Measurements from ENCODE around the gene ZNF581. TPM values are rescaled to one million over a fixed set of nuclear protein-coding genes. Genes with fewer than 3 reads are reported as not detected.

Gene ZNF581
- total RNA-seq, 4 donors from 2014 or later: 8.4 to 17.5 (median 11.4) TPM

DNA sequence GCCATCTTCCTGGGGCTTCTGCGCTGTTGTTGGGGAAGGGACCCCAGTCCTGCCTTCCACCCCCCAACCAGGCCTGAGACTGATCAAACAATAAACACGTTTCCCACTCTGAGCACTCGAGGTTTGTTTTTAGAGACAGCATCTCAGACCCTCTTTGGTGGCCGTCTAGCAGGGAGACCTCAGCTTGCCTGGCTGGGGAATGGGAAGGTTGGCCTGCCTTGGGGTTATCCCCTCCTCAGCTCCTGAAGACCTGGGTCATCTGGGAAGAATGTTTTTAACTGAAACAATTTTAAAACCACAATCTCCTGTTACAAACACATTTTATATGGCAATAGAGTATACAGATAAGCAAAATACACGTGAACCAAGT is 2.0 kb downstream of the ZNF581 start:
- H3K9me3 ChIP-seq: no peaks in the 10 kb centered on the region
- ATAC-seq: no peak
- peaks cover 0 to 93% (median 43%) of the 10 kb centered on the region in 3 donors for H3K4me1 ChIP-seq
- peaks cover 0 to 20% of the 10 kb centered on the region in 2 donors for H3K36me3 ChIP-seq
- no peak for TF ChIP-seq POLR2AphosphoS5 (IDR thresholded peaks at IDR 0.05)
- TF ChIP-seq, protein P1, sequence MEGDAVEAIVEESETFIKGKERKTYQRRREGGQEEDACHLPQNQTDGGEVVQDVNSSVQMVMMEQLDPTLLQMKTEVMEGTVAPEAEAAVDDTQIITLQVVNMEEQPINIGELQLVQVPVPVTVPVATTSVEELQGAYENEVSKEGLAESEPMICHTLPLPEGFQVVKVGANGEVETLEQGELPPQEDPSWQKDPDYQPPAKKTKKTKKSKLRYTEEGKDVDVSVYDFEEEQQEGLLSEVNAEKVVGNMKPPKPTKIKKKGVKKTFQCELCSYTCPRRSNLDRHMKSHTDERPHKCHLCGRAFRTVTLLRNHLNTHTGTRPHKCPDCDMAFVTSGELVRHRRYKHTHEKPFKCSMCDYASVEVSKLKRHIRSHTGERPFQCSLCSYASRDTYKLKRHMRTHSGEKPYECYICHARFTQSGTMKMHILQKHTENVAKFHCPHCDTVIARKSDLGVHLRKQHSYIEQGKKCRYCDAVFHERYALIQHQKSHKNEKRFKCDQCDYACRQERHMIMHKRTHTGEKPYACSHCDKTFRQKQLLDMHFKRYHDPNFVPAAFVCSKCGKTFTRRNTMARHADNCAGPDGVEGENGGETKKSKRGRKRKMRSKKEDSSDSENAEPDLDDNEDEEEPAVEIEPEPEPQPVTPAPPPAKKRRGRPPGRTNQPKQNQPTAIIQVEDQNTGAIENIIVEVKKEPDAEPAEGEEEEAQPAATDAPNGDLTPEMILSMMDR (IDR thresholded peaks at IDR 0.05): no peak
- TF ChIP-seq EP300 (IDR thresholded peaks at IDR 0.05): no peak
- TF ChIP-seq POLR2A (IDR thresholded peaks at IDR 0.05): no peak
- no peak overlapping the region for H3K27ac ChIP-seq
- no peak overlapping the region for H3K4me3 ChIP-seq
- 29 to 51% methylated on average over 1 to 5 of the region's 5 CpGs for WGBS, 2 donors (ENCODE audit: low coverage in 1 of 2)
- no peaks in the 10 kb centered on the region for H3K27me3 ChIP-seq

DNA sequence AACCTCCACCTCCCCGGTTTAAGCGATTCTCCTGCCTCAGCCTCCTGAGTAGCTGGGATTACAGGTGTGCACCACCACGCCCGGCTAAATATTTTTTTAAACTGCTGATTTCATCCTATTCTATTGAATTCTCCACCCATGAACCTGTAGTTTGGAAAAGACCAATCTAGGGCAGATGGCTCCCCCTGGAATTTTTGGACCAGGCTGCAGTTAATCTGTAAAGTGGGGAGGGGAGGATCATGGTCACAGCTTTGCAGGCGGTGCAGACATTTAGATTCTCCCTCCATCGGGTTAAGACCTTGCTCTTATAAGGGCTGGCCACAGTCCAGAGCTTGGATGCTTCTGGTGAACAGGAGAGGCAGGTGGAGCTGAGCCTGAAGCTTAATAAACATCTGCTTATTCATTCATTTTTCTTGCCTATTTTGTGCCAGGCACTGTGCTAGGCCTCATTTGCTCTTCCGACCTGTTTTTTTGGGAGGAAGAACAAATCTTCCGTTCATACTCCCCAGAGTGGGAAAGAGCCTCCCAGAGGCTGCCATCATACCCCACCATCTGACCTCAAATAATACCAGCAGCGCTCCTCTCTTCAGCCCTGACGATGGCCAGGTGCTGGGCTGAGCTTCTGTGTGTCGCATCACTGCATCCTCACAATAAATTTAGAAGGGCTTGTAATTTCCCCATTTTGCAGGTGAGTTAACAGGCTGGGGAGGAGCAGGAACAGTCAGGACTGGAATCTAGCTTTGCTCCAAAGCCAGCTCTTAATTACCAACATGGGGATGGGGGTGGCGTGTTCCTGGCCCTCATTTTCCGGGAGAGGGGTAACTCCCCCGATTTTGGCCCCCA is 3.7 kb downstream of the ZNF581 start:
- ATAC-seq: no peak
- no peaks in the 10 kb centered on the region for H3K27me3 ChIP-seq
- H3K9me3 ChIP-seq: no peaks in the 10 kb centered on the region
- H3K4me1 ChIP-seq: peaks cover 0 to 78% (median 39%) of the 10 kb centered on the region in 3 donors
- WGBS, 2 donors (ENCODE audit: low coverage in 1 of 2): 15 to 50% methylated on average over 5 to 8 of the region's 14 CpGs
- no peak for TF ChIP-seq POLR2AphosphoS5 (IDR thresholded peaks at IDR 0.05)
- no peak for TF ChIP-seq EP300 (IDR thresholded peaks at IDR 0.05)
- TF ChIP-seq POLR2A (IDR thresholded peaks at IDR 0.05): no peak
- TF ChIP-seq, protein P1 (IDR thresholded peaks at IDR 0.05): no peak
- peaks cover 0 to 36% of the 10 kb centered on the region in 2 donors for H3K36me3 ChIP-seq
- H3K27ac ChIP-seq: peak overlapping the region; percentile 64 to 94 (median 90)
- peak overlapping the region; percentile 76 to 96 for H3K4me3 ChIP-seq

DNA sequence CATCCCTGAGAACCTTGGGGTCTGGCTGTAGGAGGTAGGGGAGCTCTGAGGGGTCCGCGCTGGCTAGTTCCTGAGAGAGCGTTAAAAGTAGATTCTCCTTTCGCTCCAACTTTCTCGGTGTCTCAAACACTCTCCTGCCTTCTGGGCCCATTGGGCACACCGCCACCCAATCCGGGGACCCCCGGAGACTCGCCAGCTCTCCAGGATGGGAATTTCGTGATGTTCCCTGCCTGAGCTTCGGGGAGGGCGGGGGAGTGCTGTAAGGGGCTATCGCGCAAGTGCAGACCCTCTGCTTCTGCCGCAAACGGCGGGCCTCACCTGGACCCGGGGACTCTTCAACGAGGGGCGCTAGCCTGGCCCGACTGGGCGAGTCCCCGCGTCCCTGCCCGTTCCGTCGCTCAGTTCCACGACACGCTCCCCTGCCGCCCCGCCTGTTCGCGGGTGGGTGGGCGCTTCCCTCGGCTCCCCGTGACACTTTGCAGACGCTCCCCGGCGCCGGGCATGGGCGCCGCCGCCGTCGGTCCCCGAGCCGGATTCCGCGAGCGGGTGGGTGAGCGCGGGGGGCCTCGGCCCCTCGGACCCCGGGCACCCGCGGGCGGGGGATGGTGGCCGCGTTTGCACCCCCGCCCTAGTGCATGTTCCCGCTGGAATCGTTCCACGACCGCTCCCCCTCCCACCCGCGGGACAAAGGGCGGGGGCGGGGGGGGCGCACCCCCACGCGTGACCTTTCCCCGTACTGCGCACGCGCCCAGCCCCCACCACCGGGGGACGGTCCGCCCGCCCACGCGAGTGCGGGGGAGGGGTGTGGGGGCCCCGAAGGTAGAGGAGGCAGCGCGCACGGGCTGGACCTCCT is 4.5 kb downstream of the ZNF581 start, which contains the start of gene CCDC106:
CCDC106 (plus strand) TSS at position 481 of the 853 bp plus-strand sequence. CDS start 835 bp downstream, outside the sequence.
- Histone ChIP-seq H3K9me3 (no peaks in the 10 kb centered on the region), H3K36me3 (peaks cover 0 to 43% of the 10 kb centered on the region in 2 donors), H3K27ac (peak within 1 kb of the TSS; percentile 64 to 94 (median 90)), H3K4me1 (peaks cover 0 to 77% (median 35%) of the 10 kb centered on the region in 3 donors), H3K4me3 (peak within 1 kb of the TSS; percentile 76 to 96), H3K27me3 (no peaks in the 10 kb centered on the region)
- peak; percentile 61 for ATAC-seq
- no peak for TF ChIP-seq EP300 (IDR thresholded peaks at IDR 0.05)
- peak; percentile 36 for TF ChIP-seq POLR2AphosphoS5 (IDR thresholded peaks at IDR 0.05)
- TF ChIP-seq, protein P1 (IDR thresholded peaks at IDR 0.05): no peak
- peak in 1 of 2 donors; percentile 18 for TF ChIP-seq POLR2A (IDR thresholded peaks at IDR 0.05)
- no CpG with 5 or more reads among the region's 87 CpGs for WGBS, 2 donors (ENCODE audit: low coverage in 1 of 2)

DNA sequence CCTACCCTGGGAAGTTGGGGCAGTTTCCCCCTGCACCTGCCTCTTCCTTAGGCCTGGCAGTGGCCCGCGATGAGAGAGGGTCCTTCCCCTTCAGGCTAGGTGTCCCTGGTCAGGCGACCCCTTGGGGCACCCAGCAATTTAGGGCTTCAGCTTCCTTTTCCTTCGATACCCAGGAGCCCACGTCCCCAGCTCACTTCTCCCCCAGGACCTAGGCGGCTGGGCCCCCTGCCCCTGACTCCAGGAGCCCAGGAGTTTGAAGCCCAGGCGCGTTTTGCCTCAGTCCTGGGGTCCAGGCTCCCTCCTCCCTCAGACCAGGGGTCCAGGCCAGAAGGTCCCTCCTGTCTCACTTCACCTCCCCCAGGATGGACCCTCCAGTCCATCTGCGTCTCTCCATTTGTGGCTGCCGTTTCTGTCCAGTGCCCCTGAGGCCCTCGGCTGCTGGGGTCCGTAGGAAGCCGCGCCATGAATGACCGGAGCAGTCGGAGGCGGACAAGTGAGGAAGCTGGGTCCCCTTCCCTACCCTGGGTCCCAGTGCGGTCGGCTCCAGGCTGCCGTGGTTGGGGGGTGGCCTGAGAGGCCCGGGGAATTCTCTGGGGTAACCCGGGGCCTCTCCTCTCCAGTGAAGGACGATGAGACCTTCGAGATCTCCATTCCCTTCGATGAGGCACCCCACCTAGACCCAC is 5.3 kb downstream of the ZNF581 start:
- Histone ChIP-seq H3K36me3 (peaks cover 0 to 43% of the 10 kb centered on the region in 2 donors), H3K9me3 (no peaks in the 10 kb centered on the region), H3K27me3 (no peaks in the 10 kb centered on the region), H3K4me1 (peaks cover 0 to 76% (median 37%) of the 10 kb centered on the region in 3 donors), H3K27ac (peak overlapping the region; percentile 64 to 94 (median 90)), H3K4me3 (peak overlapping the region; percentile 76 to 96)
- TF ChIP-seq POLR2A (IDR thresholded peaks at IDR 0.05): peak in 1 of 2 donors; percentile 12
- TF ChIP-seq, protein P1 (IDR thresholded peaks at IDR 0.05): no peak
- WGBS, 2 donors (ENCODE audit: low coverage in 1 of 2): 0 to 16% methylated on average over 4 of the region's 25 CpGs
- ATAC-seq: no peak

All from gastroesophageal sphincter (tissue), 4 donors.